Fibroblast of skin of right quadriceps (primary cell): ENCODE measurements around the gene ADIPOR1.
"Not testable (repeated sequence)": the region's sequence is repeated elsewhere in the genome, so short reads cannot be mapped to it uniquely, and the experiment has no call there.

ENCODE experiments used
- DNase-seq: peaks from one replicate; pipeline ENCODE4 v3.0.0-alpha.2; 2013

Gene ADIPOR1

GRCh38 chr1:202957733-202958543 is at the start of gene ADIPOR1:
ADIPOR1 (minus strand) TSS chr1:202958312; CDS start chr1:202951070, 7,242 bp downstream.
- peak; percentile 78 for DNase-seq

GRCh38 chr1:203006948-203007871 is 49.1 kb upstream of the ADIPOR1 start, which contains the start of gene TMEM183A:
TMEM183A (plus strand) TSS chr1:203007374; CDS start chr1:203007466, 92 bp downstream.
- DNase-seq: peak; percentile 97

- DNase-seq: not testable (repeated sequence)
Observed at GRCh38 chr1:203005395-203006142, 47.5 kb upstream of the ADIPOR1 start.

- DNase-seq: no peak
Observed at GRCh38 chr1:203002951-203003350, 44.8 kb upstream of the ADIPOR1 start.

GRCh38 chr1:203001986-203002385 is 43.9 kb upstream of the ADIPOR1 start:
- DNase-seq: no peak

GRCh38 chr1:203000217-203000944 is 42.3 kb upstream of the ADIPOR1 start:
- DNase-seq: no peak

- DNase-seq: peak; percentile 40
Observed at GRCh38 chr1:202998836-202999750, 41.0 kb upstream of the ADIPOR1 start.

GRCh38 chr1:202994756-202995155 is 36.6 kb upstream of the ADIPOR1 start:
- no peak for DNase-seq

- no peak for DNase-seq
Observed at GRCh38 chr1:202991112-202991511, 33.0 kb upstream of the ADIPOR1 start.

GRCh38 chr1:202989879-202990278 is 31.8 kb upstream of the ADIPOR1 start:
- DNase-seq: no peak

GRCh38 chr1:202987922-202988583 is 29.9 kb upstream of the ADIPOR1 start:
- no peak for DNase-seq

GRCh38 chr1:202987255-202987654 is 29.1 kb upstream of the ADIPOR1 start:
- no peak for DNase-seq

GRCh38 chr1:202986120-202986519 is 28.0 kb upstream of the ADIPOR1 start:
- not testable (repeated sequence) for DNase-seq

- no peak for DNase-seq
Observed at GRCh38 chr1:202982715-202983430, 24.8 kb upstream of the ADIPOR1 start.

GRCh38 chr1:202981939-202982338 is 23.8 kb upstream of the ADIPOR1 start:
- no peak for DNase-seq

GRCh38 chr1:202979459-202979858 is 21.3 kb upstream of the ADIPOR1 start:
- DNase-seq: no peak

- DNase-seq: no peak
Observed at GRCh38 chr1:202976633-202977032, 18.5 kb upstream of the ADIPOR1 start.

GRCh38 chr1:202974856-202975255 is 16.7 kb upstream of the ADIPOR1 start:
- DNase-seq: no peak

GRCh38 chr1:202972046-202972445 is 13.9 kb upstream of the ADIPOR1 start:
- no peak for DNase-seq

- DNase-seq: peak; percentile 54
Observed at GRCh38 chr1:202968895-202969295, 10.8 kb upstream of the ADIPOR1 start.
